Measurements from ENCODE around the gene ALPK1.

Gene ALPK1

GRCh38 chr4:112296949-112297880 lies at the start of gene ALPK1:
TSS of gene ALPK1 (plus strand) at chr4:112297369.
- TF ChIP-seq, protein P1, sequence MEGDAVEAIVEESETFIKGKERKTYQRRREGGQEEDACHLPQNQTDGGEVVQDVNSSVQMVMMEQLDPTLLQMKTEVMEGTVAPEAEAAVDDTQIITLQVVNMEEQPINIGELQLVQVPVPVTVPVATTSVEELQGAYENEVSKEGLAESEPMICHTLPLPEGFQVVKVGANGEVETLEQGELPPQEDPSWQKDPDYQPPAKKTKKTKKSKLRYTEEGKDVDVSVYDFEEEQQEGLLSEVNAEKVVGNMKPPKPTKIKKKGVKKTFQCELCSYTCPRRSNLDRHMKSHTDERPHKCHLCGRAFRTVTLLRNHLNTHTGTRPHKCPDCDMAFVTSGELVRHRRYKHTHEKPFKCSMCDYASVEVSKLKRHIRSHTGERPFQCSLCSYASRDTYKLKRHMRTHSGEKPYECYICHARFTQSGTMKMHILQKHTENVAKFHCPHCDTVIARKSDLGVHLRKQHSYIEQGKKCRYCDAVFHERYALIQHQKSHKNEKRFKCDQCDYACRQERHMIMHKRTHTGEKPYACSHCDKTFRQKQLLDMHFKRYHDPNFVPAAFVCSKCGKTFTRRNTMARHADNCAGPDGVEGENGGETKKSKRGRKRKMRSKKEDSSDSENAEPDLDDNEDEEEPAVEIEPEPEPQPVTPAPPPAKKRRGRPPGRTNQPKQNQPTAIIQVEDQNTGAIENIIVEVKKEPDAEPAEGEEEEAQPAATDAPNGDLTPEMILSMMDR (IDR thresholded peaks at IDR 0.05; ENCODE audit: insufficient read depth, missing control alignments): no peak
- DNase-seq (ENCODE audit: insufficient read length, low spot score): no peak
- no peak for FAIRE-seq

DNA sequence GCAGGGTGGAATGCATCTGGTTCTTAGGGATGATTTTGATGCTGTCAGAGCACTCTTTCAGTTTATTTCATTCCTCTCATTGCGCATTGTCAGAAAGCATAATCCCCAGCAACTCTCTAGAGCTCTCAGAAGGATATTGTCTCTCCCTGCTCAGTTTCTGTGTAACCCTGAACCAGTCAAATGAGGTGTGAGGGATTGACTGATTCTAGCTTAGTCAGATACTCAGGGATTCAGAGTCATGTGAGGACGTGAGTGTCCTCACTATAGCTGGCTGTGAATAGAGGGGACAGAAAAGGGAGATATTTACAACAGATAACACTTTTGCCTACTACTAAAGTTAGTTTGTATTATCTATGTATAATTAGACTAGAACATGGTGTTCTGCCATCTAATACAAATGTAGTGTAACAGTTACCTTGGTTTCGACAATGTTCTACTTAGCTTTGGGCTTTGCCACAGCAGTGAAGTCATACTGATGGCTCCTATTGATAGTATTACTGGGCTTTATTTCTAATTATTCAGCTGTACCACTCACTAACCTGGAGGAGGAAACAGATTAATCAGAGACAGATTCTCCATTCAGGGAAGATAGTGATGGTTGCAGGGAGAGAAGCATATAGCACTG lies 46.0 kb upstream of the ALPK1 start:
- DNase-seq (ENCODE audit: insufficient read length, low spot score): no peak
- no peak for FAIRE-seq
- TF ChIP-seq, protein P1 (IDR thresholded peaks at IDR 0.05; ENCODE audit: insufficient read depth, missing control alignments): no peak

GRCh38 chr4:112252234-112252633 lies 44.9 kb upstream of the ALPK1 start:
- FAIRE-seq (no peak), DNase-seq (ENCODE audit: insufficient read length, low spot score) (no peak)
- TF ChIP-seq, protein P1 (IDR thresholded peaks at IDR 0.05; ENCODE audit: insufficient read depth, missing control alignments): no peak

DNA sequence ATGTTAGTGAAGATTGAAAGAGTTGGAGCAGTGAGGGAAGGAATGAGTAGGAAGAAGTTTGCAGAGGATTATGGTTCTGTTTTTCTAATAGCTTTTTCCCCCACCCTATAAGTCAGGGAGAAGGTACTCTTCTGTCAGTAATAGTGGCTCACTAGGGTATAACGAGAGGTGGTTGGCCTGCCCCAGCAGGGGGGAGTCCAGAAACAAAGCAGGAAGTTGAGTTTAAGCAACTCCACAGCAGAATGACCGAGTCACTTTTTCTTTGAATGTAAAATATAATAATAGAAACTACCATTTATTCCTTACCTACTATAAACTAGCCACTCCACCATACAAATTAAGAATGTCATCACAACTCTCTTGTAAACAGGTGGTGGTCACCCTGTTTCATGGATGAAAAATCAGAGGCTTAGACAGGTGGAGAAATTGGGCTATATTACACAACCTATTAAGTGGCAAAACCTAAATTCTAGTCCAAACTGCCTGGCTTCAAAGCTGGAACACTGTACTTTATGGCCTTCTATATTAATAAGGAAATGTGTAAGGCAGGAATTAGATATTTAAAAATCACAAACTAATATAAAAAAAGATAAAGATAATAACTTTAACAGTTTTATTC lies 43.7 kb upstream of the ALPK1 start:
- TF ChIP-seq, protein P1 (IDR thresholded peaks at IDR 0.05; ENCODE audit: insufficient read depth, missing control alignments): no peak
- FAIRE-seq (no peak), DNase-seq (ENCODE audit: insufficient read length, low spot score) (no peak)

DNA sequence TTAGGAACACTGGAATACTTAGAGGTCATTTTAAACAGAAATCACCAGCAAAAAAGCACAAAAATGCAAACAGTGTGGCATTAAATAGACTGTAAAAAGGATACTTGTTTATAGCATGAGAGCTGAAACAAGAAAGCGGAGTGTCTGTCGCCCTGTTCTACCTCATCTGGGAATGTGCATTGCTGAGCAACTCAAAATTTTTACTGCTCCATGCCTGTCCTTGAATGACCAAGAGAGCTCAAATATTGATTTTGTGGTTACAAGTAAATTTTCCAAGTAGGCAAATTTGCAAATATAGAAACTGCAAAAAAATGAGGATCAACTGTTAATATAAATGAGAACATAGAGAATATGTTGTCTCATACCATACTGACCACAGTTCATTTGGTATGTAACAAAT lies 40.1 kb upstream of the ALPK1 start:
- no peak for FAIRE-seq

GRCh38 chr4:112266823-112267222 lies 30.3 kb upstream of the ALPK1 start:
- FAIRE-seq (no peak), DNase-seq (ENCODE audit: insufficient read length, low spot score) (no peak)
- TF ChIP-seq, protein P1 (IDR thresholded peaks at IDR 0.05; ENCODE audit: insufficient read depth, missing control alignments): peak; percentile 40

More for the DNA sequence above, 40.1 kb upstream of the ALPK1 start:
- TF ChIP-seq, protein P1 (IDR thresholded peaks at IDR 0.05; ENCODE audit: insufficient read depth, missing control alignments): no peak
- DNase-seq (ENCODE audit: insufficient read length, low spot score): no peak

All from D721Med (cell line).